Ovary (tissue), 9 donors: ENCODE data around the gene CTTN. TPM values are rescaled to one million over a fixed set of nuclear protein-coding genes. Genes with fewer than 3 reads are reported as not detected.

Experiments
- DNase-seq, 5 donors: peaks; one replicate each; pipeline ENCODE4 v3.0.0-alpha.2; 2019 to 2020
- H3K27ac ChIP-seq, 2 donors: fragments of 200-600 bp; one replicate each; pipeline versions ENCODE4 v1.5.1 to v1.8.0; 2019 to 2022
- H3K27me3 ChIP-seq: fragments of 200-600 bp; one replicate; pipeline ENCODE4 v1.8.0; 2022
- H3K36me3 ChIP-seq: fragments of 200-600 bp; sonication (generic); one replicate; pipeline ENCODE4 v1.5.1; 2019
- H3K4me1 ChIP-seq: one replicate; pipeline ENCODE4 v1.8.1; 2013; ENCODE audit warnings: mild to moderate bottlenecking, moderate library complexity; ENCODE audit not compliant: insufficient read depth
- H3K4me3 ChIP-seq: fragments of 200-600 bp; sonication (generic); one replicate; pipeline ENCODE4 v1.5.1; 2017
- H3K9me3 ChIP-seq, 2 donors: fragments of 200-600 bp in 1 of 2; sonication (generic) in 1 of 2; one replicate each; pipeline versions ENCODE4 v1.5.1 to v1.8.1; 2013 to 2019; ENCODE audit warnings: mild to moderate bottlenecking in 1 of 2, moderate library complexity in 1 of 2
- EP300 ChIP-seq: sonication (generic); formaldehyde crosslinking; IDR thresholded peaks from one replicate; pipeline ENCODE4 v1.6.1; 2017; ENCODE audit warnings: antibody characterized with exemption
- POLR2A ChIP-seq: fragments of 450-650 bp; IDR thresholded peaks from one replicate; pipeline ENCODE4 v1.6.1; 2017; ENCODE audit warnings: antibody characterized with exemption, mild to moderate bottlenecking, moderate library complexity
- WGBS, 3 donors: extraction: QIAGEN DNeasy Blood & Tissue Kit in 1 of 3; methylation state at CpG; one replicate each; pipeline versions ENCODE4 v1.1.5 to v1.1.7; 2013 to 2017; 5-methylcytosine and 5-hydroxymethylcytosine counted together
- intact Hi-C, 4 donors: fragments of 100-400 bp; cut with DNase I; formaldehyde crosslinking; loops; one replicate each; pipeline versions ENCODE4 v1.11.0 to v1.15.1; 2022 to 2023
- polyA plus RNA-seq, 2 donors: library from polyadenylated mRNA; stranded (reverse); fragments of 200-250 nt in 1 of 2; fragments of 350-450 nt in 1 of 2; fragmentation: Illumina TruSeq in 1 of 2; extraction: RNeasy Lipid Tissue Mini Kit (QIAGEN cat#74804) in 1 of 2; gene quantifications; one replicate each; pipeline ENCODE4 v1.2.3, GENCODE V29; 2013 to 2014
- total RNA-seq, 7 donors: library from RNA; depleted of rRNA in 2 of 7; stranded (reverse); fragments of >200 nt in 2 of 7; fragmentation: NEBNext Ultra II Directional in 3 of 7; extraction: Animal tissue kit (Norgen Biotek cat#: 25700) in 3 of 7; gene quantifications; one replicate each; pipeline versions ENCODE4 v1.1.0 to v1.2.4, GENCODE V29; 2016 to 2023
- TF ChIP-seq, protein P1 (sequence below), 3 donors: fragments of 450-650 bp in 2 of 3; fragments of 200-600 bp in 1 of 3; IDR thresholded peaks; one replicate each; pipeline versions ENCODE4 v1.5.1 to v1.8.0; 2016 to 2022; ENCODE audit warnings: antibody characterized with exemption in 3 of 3, mild to moderate bottlenecking in 1 of 3
- donor health status: DM: no; HTN: no; CAD: no; lungs with moderate emphysema.
- donor health status: DM: no; HTN: no; CAD: no.
- donor health status: Bipolar disorder and iron deficiency.
- donor health status: DM: yes; HTN: yes; CAD: no.
- donor health status: DM: no; HTN: no; CAD: no.
- donor health status: DM: yes; HTN: yes; CAD: no.

CTTN gene
- total and polyA plus RNA-seq, 9 donors = 129 to 321 (median 205) TPM

DNA sequence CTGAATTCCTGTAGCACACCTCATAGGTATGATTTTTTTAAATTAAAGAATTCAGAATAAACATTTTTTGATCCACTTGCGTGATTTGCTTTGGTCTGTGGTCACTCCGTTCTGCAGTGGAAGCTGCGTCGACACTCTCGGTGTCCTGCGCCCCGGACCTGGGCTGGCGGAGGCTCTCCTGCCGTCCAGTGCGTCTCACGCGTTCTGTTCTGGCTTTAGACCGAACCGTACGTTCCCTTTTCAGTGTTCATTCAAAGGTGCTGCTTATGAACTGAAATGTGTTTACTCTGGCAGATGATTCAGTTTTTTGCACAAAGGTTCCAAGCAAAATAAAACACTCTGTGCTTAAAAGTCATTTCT is 38.2 kb downstream of the CTTN start:
- H3K4me3 ChIP-seq = no peak overlapping the region
- intact Hi-C loops = no loop called here
- 75 to 76% (median 75%) methylated on average over 15 of the region's 15 CpGs for whole genome bisulfite sequencing, 3 donors
- no peaks in the 10 kb centered on the region for H3K36me3 ChIP-seq
- no peaks in the 10 kb centered on the region for H3K9me3 ChIP-seq
- TF ChIP-seq POLR2A (no peak), EP300 (no peak)
- TF ChIP-seq, protein P1, sequence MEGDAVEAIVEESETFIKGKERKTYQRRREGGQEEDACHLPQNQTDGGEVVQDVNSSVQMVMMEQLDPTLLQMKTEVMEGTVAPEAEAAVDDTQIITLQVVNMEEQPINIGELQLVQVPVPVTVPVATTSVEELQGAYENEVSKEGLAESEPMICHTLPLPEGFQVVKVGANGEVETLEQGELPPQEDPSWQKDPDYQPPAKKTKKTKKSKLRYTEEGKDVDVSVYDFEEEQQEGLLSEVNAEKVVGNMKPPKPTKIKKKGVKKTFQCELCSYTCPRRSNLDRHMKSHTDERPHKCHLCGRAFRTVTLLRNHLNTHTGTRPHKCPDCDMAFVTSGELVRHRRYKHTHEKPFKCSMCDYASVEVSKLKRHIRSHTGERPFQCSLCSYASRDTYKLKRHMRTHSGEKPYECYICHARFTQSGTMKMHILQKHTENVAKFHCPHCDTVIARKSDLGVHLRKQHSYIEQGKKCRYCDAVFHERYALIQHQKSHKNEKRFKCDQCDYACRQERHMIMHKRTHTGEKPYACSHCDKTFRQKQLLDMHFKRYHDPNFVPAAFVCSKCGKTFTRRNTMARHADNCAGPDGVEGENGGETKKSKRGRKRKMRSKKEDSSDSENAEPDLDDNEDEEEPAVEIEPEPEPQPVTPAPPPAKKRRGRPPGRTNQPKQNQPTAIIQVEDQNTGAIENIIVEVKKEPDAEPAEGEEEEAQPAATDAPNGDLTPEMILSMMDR (IDR thresholded peaks at IDR 0.05) = no peak
- H3K27me3 ChIP-seq = no peaks in the 10 kb centered on the region
- no peaks in the 10 kb centered on the region for H3K4me1 ChIP-seq
- no peak for DNase-seq
- no peak overlapping the region for H3K27ac ChIP-seq

DNA sequence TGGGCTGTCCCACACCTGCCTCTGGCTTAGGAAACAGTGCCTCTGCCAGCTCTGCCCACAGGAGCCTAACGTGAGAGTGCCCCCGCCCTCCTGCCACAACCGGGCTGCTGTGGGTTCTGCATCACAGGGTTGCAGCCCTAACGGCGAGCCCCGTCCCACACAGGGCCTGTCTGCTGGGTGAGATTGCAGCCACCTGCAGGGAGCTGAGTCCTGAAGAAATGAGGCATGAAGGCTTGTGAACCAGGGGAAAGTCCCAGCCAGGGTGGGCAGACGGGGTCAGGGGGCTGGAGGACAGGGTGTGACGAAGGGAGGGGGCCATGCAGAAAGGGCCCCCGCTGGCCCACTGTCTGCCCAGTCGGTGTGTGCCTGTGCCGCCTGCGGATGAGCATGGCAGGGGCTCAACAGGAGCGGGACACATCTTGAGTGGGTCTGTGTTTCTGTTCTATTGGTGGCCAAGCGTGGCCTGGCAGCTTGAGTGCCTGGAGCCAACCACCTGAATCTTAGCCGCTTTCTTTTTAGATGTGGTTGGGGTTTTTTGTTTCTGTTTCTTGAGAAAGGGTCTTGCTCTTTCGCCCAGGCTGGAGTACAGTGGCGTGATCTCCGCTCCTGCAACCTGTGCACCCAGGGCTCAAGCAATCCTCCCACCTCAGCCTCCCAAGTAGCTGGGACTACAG is 38.9 kb downstream of the CTTN start:
- H3K36me3 ChIP-seq = no peaks in the 10 kb centered on the region
- no peaks in the 10 kb centered on the region for H3K27me3 ChIP-seq
- intact Hi-C loops = no loop called here
- H3K27ac ChIP-seq = no peak overlapping the region
- H3K4me1 ChIP-seq = no peaks in the 10 kb centered on the region
- no peaks in the 10 kb centered on the region for H3K9me3 ChIP-seq
- no peak for TF ChIP-seq EP300
- TF ChIP-seq, protein P1 (IDR thresholded peaks at IDR 0.05) = no peak
- TF ChIP-seq POLR2A = no peak
- WGBS, 3 donors = 83 to 89% (median 85%) methylated on average over 18 of the region's 18 CpGs
- no peak for DNase-seq
- H3K4me3 ChIP-seq = no peak overlapping the region

DNA sequence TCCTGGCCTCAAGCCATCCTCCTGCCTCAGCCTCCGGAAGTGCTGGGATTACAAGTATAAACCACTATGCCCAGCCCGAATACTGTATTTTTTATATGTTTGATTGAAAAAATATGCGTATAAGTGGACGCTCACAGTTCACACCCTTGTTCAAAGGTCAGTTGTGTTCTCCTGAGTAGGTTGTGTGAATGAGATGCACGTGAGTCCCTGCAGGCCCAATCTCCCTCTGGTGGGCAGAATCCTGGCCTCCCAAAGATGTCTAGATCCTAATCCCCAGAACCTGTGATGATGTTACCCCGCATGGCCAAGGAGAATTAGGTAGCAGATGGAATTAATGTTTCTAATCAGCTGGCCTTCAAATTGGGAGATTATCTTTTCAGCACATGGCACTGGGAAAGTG is 41.9 kb downstream of the CTTN start:
- H3K27me3 ChIP-seq = no peaks in the 10 kb centered on the region
- intact Hi-C loops = no loop called here
- H3K4me3 ChIP-seq = no peak overlapping the region
- H3K9me3 ChIP-seq = no peaks in the 10 kb centered on the region
- no peak for TF ChIP-seq EP300
- TF ChIP-seq, protein P1 (IDR thresholded peaks at IDR 0.05) = no peak
- no peak for TF ChIP-seq POLR2A
- H3K27ac ChIP-seq = no peak overlapping the region
- H3K36me3 ChIP-seq = no peaks in the 10 kb centered on the region
- no peak for DNase-seq
- H3K4me1 ChIP-seq = no peaks in the 10 kb centered on the region
- WGBS, 3 donors = 84 to 90% (median 84%) methylated on average over 6 of the region's 6 CpGs

DNA sequence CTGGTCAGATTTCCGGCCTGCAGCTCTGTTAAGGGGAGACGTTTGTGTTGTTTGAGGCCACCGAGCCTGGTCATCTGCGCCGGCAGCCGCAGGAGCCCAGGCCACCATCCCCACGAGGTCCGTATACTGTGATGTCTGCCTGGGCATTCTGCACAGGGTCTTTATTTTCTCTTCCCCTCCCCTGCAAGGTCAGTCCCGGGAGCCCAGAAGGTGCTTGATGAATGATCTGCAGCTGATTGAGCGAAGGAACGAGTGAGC is 45.4 kb downstream of the CTTN start:
- no peaks in the 10 kb centered on the region for H3K4me1 ChIP-seq
- no peak for TF ChIP-seq POLR2A
- TF ChIP-seq EP300 = no peak
- TF ChIP-seq, protein P1 (IDR thresholded peaks at IDR 0.05) = no peak
- 69 to 76% (median 75%) methylated on average over 11 of the region's 11 CpGs for WGBS, 3 donors
- H3K36me3 ChIP-seq = no peaks in the 10 kb centered on the region
- intact Hi-C loops = no loop called here
- H3K4me3 ChIP-seq = no peak overlapping the region
- H3K27ac ChIP-seq = no peak overlapping the region
- DNase-seq = no peak
- no peaks in the 10 kb centered on the region for H3K27me3 ChIP-seq
- H3K9me3 ChIP-seq = peaks cover 0 to under 1% of the 10 kb centered on the region in 2 donors
